ENCODE measurements around the gene NRXN3.

The NRXN3 gene

DNA sequence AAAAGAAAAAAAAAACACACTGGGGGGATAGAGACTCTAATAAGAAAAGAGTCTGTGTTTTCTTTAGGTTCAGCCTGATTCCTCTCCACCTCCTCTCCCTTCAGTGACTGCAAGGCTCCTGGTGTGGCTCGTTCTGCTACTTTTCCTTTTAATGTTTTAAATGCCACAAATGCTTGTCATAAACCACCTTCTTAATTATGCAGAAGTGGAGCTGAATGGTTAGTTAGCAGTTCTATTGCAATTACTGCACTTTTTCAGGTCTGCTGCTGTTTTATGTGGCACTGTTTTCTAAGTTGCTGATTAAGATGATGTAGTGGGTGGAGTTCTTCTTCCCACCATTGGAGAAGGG, 1163.0 kb downstream of the NRXN3 start:
- H3K4me3 ChIP-seq (ENCODE audit: low read depth, low read length), result no peak overlapping the region
- TF ChIP-seq, protein P1, sequence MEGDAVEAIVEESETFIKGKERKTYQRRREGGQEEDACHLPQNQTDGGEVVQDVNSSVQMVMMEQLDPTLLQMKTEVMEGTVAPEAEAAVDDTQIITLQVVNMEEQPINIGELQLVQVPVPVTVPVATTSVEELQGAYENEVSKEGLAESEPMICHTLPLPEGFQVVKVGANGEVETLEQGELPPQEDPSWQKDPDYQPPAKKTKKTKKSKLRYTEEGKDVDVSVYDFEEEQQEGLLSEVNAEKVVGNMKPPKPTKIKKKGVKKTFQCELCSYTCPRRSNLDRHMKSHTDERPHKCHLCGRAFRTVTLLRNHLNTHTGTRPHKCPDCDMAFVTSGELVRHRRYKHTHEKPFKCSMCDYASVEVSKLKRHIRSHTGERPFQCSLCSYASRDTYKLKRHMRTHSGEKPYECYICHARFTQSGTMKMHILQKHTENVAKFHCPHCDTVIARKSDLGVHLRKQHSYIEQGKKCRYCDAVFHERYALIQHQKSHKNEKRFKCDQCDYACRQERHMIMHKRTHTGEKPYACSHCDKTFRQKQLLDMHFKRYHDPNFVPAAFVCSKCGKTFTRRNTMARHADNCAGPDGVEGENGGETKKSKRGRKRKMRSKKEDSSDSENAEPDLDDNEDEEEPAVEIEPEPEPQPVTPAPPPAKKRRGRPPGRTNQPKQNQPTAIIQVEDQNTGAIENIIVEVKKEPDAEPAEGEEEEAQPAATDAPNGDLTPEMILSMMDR (IDR thresholded peaks at IDR 0.05; ENCODE audit: low read depth, low read length, missing control alignments), result no peak
- no peak for DNase-seq (ENCODE audit: low read depth)

DNA sequence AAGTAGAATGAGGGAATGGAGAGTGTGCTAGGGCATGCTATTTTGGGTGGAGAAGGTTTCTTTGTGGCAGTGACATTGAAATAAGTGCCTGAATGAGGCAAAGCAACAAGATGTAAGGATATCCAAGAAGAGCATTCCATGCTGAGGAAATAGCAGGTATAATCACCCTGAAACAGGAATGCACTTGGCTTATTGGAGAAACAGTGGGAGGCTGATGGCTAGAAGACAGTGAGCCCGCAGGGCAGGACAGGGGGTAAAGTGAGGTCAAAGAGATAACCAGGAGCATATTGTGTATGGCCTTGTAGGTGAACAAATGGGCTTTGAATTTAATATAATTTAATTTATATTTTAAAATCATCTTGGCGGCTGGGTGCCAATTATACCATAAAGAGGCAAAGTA, 1164.1 kb downstream of the NRXN3 start:
- TF ChIP-seq, protein P1 (IDR thresholded peaks at IDR 0.05; ENCODE audit: low read depth, low read length, missing control alignments), result no peak
- DNase-seq (ENCODE audit: low read depth), result no peak
- H3K4me3 ChIP-seq (ENCODE audit: low read depth, low read length), result no peak overlapping the region

DNA sequence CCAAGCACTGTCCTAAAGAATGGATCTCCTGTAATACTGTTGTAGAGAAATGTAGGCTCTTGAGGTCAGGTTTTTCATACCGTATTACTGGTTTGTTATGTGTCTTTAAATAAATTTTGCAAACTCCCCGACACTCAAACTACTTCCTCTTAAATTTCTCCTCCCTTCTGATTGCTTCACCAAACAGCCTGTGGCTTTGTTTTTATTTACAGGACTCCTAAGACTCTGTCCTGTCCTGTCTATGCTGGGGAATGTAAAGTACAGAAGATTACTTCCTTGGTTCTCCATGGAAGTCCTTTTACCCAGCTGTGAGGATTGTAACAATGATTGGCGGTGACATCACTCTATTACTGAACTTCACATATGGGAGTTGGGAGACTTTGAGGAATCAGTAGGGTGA, 1167.6 kb downstream of the NRXN3 start:
- no peak overlapping the region for H3K4me3 ChIP-seq (ENCODE audit: low read depth, low read length)
- DNase-seq (ENCODE audit: low read depth), result no peak
- TF ChIP-seq, protein P1 (IDR thresholded peaks at IDR 0.05; ENCODE audit: low read depth, low read length, missing control alignments), result no peak

DNA sequence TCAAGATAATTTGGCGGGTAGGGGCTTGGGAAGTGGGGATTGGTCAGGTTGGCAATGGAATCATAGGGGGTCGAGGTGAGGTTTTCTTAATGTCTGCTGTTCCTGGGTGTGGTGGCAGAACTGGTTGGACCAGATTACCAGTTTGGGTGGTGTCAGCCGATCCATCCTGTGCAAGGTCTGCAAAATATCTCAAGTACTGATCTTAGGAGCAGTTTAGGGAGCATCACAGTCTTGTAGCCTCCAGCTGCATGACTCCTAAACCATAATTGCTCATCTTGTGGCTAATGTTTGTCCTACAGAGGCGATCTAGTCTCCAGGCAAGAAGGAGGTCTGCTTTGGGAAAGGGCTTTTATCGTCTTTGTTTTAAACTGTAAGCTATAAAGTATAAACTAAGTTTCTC, 1172.8 kb downstream of the NRXN3 start:
- no peak overlapping the region for H3K4me3 ChIP-seq (ENCODE audit: low read depth, low read length)
- no peak for DNase-seq (ENCODE audit: low read depth)
- TF ChIP-seq, protein P1 (IDR thresholded peaks at IDR 0.05; ENCODE audit: low read depth, low read length, missing control alignments), result no peak

DNA sequence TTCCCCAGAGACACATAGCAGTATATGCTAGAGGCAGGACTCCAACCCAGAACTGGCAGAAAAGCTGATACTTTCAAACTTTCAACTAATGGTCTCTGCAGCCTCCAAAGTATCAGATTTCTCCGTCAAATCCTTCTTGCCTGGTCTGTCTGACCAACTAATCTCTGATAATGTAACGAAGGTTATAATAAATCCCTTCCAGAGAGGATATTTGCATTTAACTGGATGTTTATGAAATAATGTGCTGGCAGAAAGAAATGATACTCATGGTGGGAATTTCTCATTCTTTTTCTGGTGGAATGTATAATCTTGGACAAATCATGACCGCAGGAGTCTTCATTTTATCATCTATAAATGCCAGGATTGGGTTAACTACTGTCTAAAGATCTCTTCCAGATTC, 1180.8 kb downstream of the NRXN3 start:
- no peak for DNase-seq (ENCODE audit: low read depth)
- TF ChIP-seq, protein P1 (IDR thresholded peaks at IDR 0.05; ENCODE audit: low read depth, low read length, missing control alignments), result no peak

DNA sequence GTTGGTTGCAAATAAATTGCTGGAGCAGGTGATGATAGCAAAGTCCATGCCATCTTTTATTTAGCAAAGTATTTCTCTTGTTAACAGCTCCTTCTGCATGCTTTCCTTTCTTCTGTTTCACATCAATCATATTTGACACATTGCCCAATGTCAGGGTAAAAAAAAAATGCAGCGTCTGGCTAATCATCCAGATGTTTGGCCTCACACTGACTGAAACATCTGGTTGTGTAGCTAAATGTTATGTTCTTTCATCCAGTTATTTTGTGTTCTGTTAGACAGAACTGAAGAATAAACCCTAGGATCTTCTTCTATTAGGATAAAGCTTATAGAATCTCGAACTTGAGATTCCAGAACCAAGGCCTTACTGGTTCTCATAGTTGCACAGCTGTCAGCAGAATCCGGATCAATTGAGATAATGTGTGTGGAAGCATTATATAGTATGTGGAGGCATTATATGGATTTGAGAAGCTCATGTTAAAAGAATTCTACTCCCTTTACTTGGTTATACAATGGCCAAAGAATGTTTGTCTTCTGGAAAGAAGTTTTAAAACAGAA, 1182.0 kb downstream of the NRXN3 start:
- no peak overlapping the region for H3K4me3 ChIP-seq (ENCODE audit: low read depth, low read length)
- TF ChIP-seq, protein P1 (IDR thresholded peaks at IDR 0.05; ENCODE audit: low read depth, low read length, missing control alignments), result no peak
- no peak for DNase-seq (ENCODE audit: low read depth)

More for the DNA sequence above, 1180.8 kb downstream of the NRXN3 start:
- no peak overlapping the region for H3K4me3 ChIP-seq (ENCODE audit: low read depth, low read length)

DNA sequence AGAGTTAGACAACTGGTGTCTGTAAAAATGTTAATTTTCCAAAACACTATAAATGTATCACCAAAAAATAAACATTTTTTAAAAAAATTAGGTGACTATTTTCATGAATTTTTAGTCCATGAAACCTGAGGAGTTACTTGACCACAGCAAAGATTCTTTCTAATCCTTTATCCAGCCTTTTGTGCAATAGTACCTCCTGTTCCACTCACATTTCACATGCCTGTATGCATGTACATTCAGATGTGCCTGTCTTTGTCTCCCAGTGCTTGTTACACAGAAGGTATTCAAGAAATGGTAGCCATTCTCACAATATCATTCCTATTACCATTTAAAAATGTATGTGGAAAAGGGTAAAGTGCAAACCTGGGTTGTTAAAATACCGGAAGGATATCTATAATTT, 1184.2 kb downstream of the NRXN3 start:
- TF ChIP-seq, protein P1 (IDR thresholded peaks at IDR 0.05; ENCODE audit: low read depth, low read length, missing control alignments), result no peak
- no peak for DNase-seq (ENCODE audit: low read depth)
- H3K4me3 ChIP-seq (ENCODE audit: low read depth, low read length), result no peak overlapping the region
